SK-N-SH treated with all-trans-retinoic acid at 6 μM for 48 hours (cell line): Measurements from ENCODE around the gene MTUS2.

ENCODE experiments used
- ATAC-seq: fragments of 200-7000 bp; cut with Tn5 transposase; 3 replicates; pipeline ENCODE4 v1.9.1; 2020; ENCODE audit warnings: mild to moderate bottlenecking, moderate library complexity
- ARNTL ChIP-seq: fragments of 450-650 bp; formaldehyde crosslinking; IDR thresholded peaks from 2 replicates; pipeline ENCODE4 v1.5.0; 2020; ENCODE audit warnings: low read depth, mild to moderate bottlenecking, moderate library complexity, borderline replicate concordance
- BACH2 ChIP-seq: fragments of 250-450 bp; sonication (Bioruptor Pico); IDR thresholded peaks from 2 replicates; pipeline ENCODE4 v1.9.0; 2021; ENCODE audit warnings: mild to moderate bottlenecking, borderline replicate concordance
- CSDC2 ChIP-seq: fragments of 250-450 bp; sonication (Bioruptor Pico); IDR thresholded peaks from 2 replicates; pipeline ENCODE4 v1.5.0; 2020; ENCODE audit warnings: mild to moderate bottlenecking, moderate library complexity
- ESRRG ChIP-seq: fragments of 250-450 bp; sonication (Bioruptor Pico); IDR thresholded peaks from 2 replicates; pipeline ENCODE4 v1.6.1; 2021; ENCODE audit warnings: mild to moderate bottlenecking
- GLIS3 ChIP-seq: fragments of 250-450 bp; sonication (Bioruptor Pico); IDR thresholded peaks from 2 replicates; pipeline ENCODE4 v1.5.0; 2020; ENCODE audit warnings: mild to moderate bottlenecking, moderate library complexity
- ISL1 ChIP-seq: fragments of 250-450 bp; sonication (Bioruptor Pico); IDR thresholded peaks from 2 replicates; pipeline ENCODE4 v2.1.2; 2022; ENCODE audit warnings: mild to moderate bottlenecking, moderate library complexity
- OSR1 ChIP-seq: fragments of 250-450 bp; sonication (Bioruptor Pico); IDR thresholded peaks from 2 replicates; pipeline ENCODE4 v1.8.0; 2022; ENCODE audit warnings: moderate library complexity, mild to moderate bottlenecking, inconsistent platforms
- PATZ1 ChIP-seq: fragments of 250-450 bp; sonication (Bioruptor Pico); IDR thresholded peaks from 2 replicates; pipeline ENCODE4 v1.8.0; 2020; ENCODE audit warnings: mild to moderate bottlenecking, moderate library complexity, borderline replicate concordance
- POU6F1 ChIP-seq: fragments of 250-450 bp; sonication (Bioruptor Pico); IDR thresholded peaks from 2 replicates; pipeline ENCODE4 v1.8.0; 2021; ENCODE audit warnings: low read depth, mild to moderate bottlenecking, moderate library complexity, borderline replicate concordance
- PPARA ChIP-seq: fragments of 250-450 bp; sonication (Bioruptor Pico); IDR thresholded peaks from 2 replicates; pipeline ENCODE4 v1.5.0; 2020; ENCODE audit warnings: mild to moderate bottlenecking, borderline replicate concordance
- SNAI2 ChIP-seq: fragments of 250-450 bp; sonication (Bioruptor Pico); IDR thresholded peaks from 2 replicates; pipeline ENCODE4 v1.5.0; 2020; ENCODE audit warnings: mild to moderate bottlenecking, moderate library complexity
- TOX ChIP-seq: fragments of 250-450 bp; sonication (Bioruptor Pico); IDR thresholded peaks from 2 replicates; pipeline ENCODE4 v1.8.0; 2021; ENCODE audit warnings: mild to moderate bottlenecking, moderate library complexity, borderline replicate concordance
- TSHZ2 ChIP-seq: fragments of 250-450 bp; sonication (Bioruptor Pico); IDR thresholded peaks from 2 replicates; pipeline ENCODE4 v1.5.0; 2020; ENCODE audit warnings: mild to moderate bottlenecking, moderate library complexity
- ZC3H10 ChIP-seq: fragments of 250-450 bp; sonication (Bioruptor Pico); IDR thresholded peaks from 2 replicates; pipeline ENCODE4 v1.5.1; 2021; ENCODE audit warnings: mild to moderate bottlenecking, moderate library complexity
- ZFP3 ChIP-seq: fragments of 250-450 bp; sonication (Bioruptor Pico); IDR thresholded peaks from 2 replicates; pipeline ENCODE4 v1.5.0; 2020; ENCODE audit warnings: mild to moderate bottlenecking, moderate library complexity
- ZFP30 ChIP-seq: fragments of 450-650 bp; formaldehyde crosslinking; IDR thresholded peaks from 2 replicates; pipeline ENCODE4 v1.5.0; 2022; ENCODE audit warnings: mild to moderate bottlenecking, moderate library complexity
- ZNF70 ChIP-seq: fragments of 450-650 bp; formaldehyde crosslinking; IDR thresholded peaks from 2 replicates; pipeline ENCODE4 v1.5.0; 2020; ENCODE audit warnings: mild to moderate bottlenecking, moderate library complexity

The MTUS2 gene

GRCh38 chr13:29115842-29116241, 295.7 kb downstream of the MTUS2 start:
- TF ChIP-seq ZFP3 (CRISPR knock-in tag), result no peak
- no peak for TF ChIP-seq ISL1
- TF ChIP-seq PPARA (CRISPR knock-in tag), result no peak
- no peak for ATAC-seq

- no peak for ATAC-seq
- TF ChIP-seq TOX (CRISPR knock-in tag) (no peak), PPARA (CRISPR knock-in tag) (no peak), ARNTL (CRISPR knock-in tag) (no peak), PATZ1 (CRISPR knock-in tag) (no peak), CSDC2 (CRISPR knock-in tag) (no peak), ZNF70 (no peak), POU6F1 (CRISPR knock-in tag) (no peak)
Observed at GRCh38 chr13:29117663-29118062, 297.5 kb downstream of the MTUS2 start.

- TF ChIP-seq ZFP3 (CRISPR knock-in tag), result no peak
- no peak for TF ChIP-seq ZC3H10 (CRISPR knock-in tag)
- no peak for TF ChIP-seq PPARA (CRISPR knock-in tag)
- TF ChIP-seq ESRRG (CRISPR knock-in tag), result no peak
- no peak for TF ChIP-seq TOX (CRISPR knock-in tag)
- TF ChIP-seq BACH2 (CRISPR knock-in tag), result no peak
- no peak for TF ChIP-seq ZNF70
- TF ChIP-seq SNAI2 (CRISPR knock-in tag), result no peak
- TF ChIP-seq GLIS3, result no peak
- TF ChIP-seq TSHZ2, result no peak
- no peak for TF ChIP-seq ARNTL (CRISPR knock-in tag)
- no peak for TF ChIP-seq ISL1
- TF ChIP-seq OSR1 (CRISPR knock-in tag), result no peak
- no peak for ATAC-seq
Observed at GRCh38 chr13:29118471-29118870, 298.3 kb downstream of the MTUS2 start.

- TF ChIP-seq TSHZ2 (no peak), SNAI2 (CRISPR knock-in tag) (no peak), OSR1 (CRISPR knock-in tag) (no peak), GLIS3 (no peak), ZFP30 (CRISPR knock-in tag) (no peak), POU6F1 (CRISPR knock-in tag) (no peak)
- ATAC-seq, result no peak
Observed at GRCh38 chr13:29125191-29125933, 305.2 kb downstream of the MTUS2 start.
